Activated CD8-positive, alpha-beta memory T cell treated with anti-CD3 and anti-CD28 coated beads, Interleukin-2, amount 50 U/mL, for 4 hours (primary cell): ENCODE measurements around the gene UVRAG.

ENCODE experiments used
- DNase-seq: peaks from one replicate; pipeline ENCODE4 v3.0.0-alpha.2; 2020

UVRAG gene

GRCh38 chr11:75884321-75884720 is 69.3 kb downstream of the UVRAG start:
- no peak for DNase-seq

GRCh38 chr11:75888416-75888815 is 73.4 kb downstream of the UVRAG start:
- DNase-seq: no peak

GRCh38 chr11:75891947-75892739 is 77.1 kb downstream of the UVRAG start:
- no peak for DNase-seq

- no peak for DNase-seq
These were observed 78.2 kb downstream of the UVRAG start for GRCh38 chr11:75893251-75893650.

GRCh38 chr11:75894036-75894585 is 79.1 kb downstream of the UVRAG start:
- no peak for DNase-seq

GRCh38 chr11:75896843-75897419 is 81.9 kb downstream of the UVRAG start:
- no peak for DNase-seq

GRCh38 chr11:75898871-75899270 is 83.9 kb downstream of the UVRAG start:
- DNase-seq: no peak

GRCh38 chr11:75899806-75900205 is 84.8 kb downstream of the UVRAG start:
- no peak for DNase-seq

- DNase-seq: no peak
These were observed 85.8 kb downstream of the UVRAG start for GRCh38 chr11:75900848-75901247.

- no peak for DNase-seq
These were observed 87.6 kb downstream of the UVRAG start for GRCh38 chr11:75902631-75903030.

GRCh38 chr11:75903276-75903675 is 88.3 kb downstream of the UVRAG start:
- DNase-seq: no peak

GRCh38 chr11:75905434-75905833 is 90.4 kb downstream of the UVRAG start:
- DNase-seq: no peak

GRCh38 chr11:75907906-75908527 is 93.0 kb downstream of the UVRAG start:
- DNase-seq: no peak

- DNase-seq: no peak
These were observed 95.6 kb downstream of the UVRAG start for GRCh38 chr11:75910426-75911145.

GRCh38 chr11:75911459-75911858 is 96.4 kb downstream of the UVRAG start:
- no peak for DNase-seq

- DNase-seq: no peak
These were observed 99.0 kb downstream of the UVRAG start for GRCh38 chr11:75913984-75914383.

- DNase-seq: no peak
These were observed 101.9 kb downstream of the UVRAG start for GRCh38 chr11:75916882-75917281.

- DNase-seq: no peak
These were observed 103.3 kb downstream of the UVRAG start for GRCh38 chr11:75918331-75918730.

- DNase-seq: no peak
These were observed 104.5 kb downstream of the UVRAG start for GRCh38 chr11:75919525-75919924.

- no peak for DNase-seq
These were observed 105.8 kb downstream of the UVRAG start for GRCh38 chr11:75920848-75921247.

- DNase-seq: no peak
These were observed 106.8 kb downstream of the UVRAG start for GRCh38 chr11:75921808-75922207.

- no peak for DNase-seq
These were observed 110.2 kb downstream of the UVRAG start for GRCh38 chr11:75924966-75925784.
